Metanephros (tissue), 1 donor: ENCODE measurements around the gene FCER1G. TPM values are rescaled to one million over a fixed set of nuclear protein-coding genes. Genes with fewer than 3 reads are reported as not detected.

Experiments
- total RNA-seq: library from RNA; depleted of rRNA; stranded (reverse); fragments of >200 nt; gene quantifications from one replicate; pipeline ENCODE4 v1.2.3, GENCODE V29; 2014

The FCER1G gene
- total RNA-seq, result 21.9 TPM

DNA sequence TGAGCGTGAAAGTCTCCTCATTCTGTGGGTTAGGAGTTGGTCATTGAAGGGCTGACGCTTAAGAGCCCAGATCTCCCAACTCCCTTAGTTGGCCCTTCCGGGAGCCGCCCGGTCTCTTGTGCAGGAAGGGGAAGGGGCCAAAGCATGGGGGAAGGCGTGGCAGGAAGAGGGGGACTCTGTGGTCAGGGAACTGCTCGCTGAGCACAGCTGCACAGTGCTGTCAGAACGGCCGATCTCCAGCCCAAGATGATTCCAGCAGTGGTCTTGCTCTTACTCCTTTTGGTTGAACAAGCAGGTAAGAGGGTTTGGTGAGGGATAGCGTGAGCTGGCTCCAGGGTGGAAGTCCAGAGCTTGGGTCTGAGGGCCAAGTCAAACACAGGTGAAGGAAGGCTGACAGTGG lies at the start of gene FCER1G:
FCER1G (plus strand) TSS at position 220 of the 400 bp plus-strand sequence; CDS start at position 247, 27 bp downstream.

DNA sequence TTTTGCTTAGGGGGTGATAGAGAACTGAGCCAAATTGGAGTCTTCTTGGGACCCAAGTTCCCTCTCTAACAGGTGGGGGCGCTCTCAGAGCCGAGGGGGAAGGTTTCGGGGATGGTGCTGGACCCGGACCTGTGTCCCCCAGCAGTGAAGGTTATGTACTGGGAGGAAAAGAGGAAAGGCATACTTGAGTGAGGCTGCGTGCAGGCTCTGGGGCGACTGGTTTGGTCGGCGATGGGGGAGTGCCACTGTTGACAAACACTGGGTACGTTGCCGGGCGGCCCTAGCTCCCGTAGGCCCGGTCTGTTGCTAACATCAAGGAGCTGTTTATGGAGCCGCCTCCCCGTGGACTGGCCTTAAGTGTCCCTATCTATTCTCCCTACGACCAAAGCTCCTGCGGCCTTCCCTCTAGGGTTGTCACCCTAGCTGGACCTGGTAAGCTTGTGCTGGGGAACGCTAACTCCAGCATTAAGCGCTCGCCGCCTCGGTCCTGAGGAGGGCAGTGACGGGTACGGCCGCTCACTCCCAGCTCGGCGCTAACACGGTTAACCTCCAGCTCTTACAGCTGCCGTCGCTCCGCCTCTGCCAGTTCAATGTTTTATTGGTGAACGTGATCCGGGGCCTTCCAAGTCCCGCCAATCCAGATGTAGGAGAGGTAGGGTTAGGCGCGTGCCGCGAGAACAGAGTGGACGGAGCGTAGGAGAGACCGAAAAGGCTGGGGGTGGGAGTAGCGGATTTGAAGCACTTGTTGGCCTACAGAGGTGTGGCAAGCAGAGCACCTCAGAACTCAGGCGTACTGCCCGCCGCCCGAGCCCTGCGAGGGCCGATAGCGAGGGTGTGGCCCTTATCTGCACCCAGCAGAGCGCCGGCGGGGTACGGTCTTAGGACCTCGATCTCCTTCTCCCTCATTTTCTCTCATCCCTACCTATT lies 49.1 kb upstream of the FCER1G start, which contains the start of gene PPOX:
PPOX (plus strand) TSS at position 685 of the 927 bp plus-strand sequence. CDS start 422 bp downstream, outside the sequence.

DNA sequence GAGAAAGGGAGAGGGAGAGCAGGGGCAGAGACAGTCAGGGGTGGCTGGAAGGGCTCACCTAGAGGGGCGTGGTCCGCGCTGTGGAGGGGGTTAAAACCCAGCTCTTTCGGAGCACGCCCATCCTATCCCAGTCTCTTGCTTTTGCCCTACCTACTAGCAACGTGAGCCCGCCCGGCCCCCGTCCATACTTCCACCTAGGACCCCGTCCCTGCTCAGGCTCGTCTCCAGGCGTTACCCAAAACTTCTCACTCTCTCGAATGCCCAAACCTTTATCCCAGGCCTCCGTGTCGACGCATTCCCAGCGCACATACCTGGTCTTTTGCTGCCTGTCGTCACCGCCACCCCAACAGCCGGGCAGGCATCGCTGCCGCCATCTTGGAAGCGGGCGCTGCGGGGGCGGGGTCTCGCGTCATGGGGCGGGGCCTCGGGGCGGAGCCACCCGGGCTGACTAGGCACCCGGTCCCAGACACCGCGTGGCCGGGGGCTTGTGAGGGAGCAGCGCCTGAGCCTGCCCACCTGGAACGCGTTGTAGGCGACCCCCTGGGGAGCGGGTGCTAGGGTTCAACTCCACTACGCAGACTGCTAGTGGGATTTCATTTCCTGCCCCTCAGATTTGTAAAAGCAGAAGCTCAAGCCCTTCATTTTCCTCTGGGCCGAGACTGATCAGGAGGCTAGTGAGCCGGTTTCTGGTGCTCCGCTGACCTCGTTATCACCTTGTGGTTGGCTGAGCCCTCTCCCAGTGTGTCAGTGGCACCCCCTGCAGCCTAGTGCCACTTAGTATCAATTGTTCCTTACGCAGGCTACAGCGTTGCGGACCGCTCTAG lies 37.8 kb upstream of the FCER1G start, which contains the start of gene B4GALT3:
B4GALT3 (minus strand) TSS at position 396 of the 824 bp plus-strand sequence. CDS start 1,447 bp downstream, outside the sequence.

DNA sequence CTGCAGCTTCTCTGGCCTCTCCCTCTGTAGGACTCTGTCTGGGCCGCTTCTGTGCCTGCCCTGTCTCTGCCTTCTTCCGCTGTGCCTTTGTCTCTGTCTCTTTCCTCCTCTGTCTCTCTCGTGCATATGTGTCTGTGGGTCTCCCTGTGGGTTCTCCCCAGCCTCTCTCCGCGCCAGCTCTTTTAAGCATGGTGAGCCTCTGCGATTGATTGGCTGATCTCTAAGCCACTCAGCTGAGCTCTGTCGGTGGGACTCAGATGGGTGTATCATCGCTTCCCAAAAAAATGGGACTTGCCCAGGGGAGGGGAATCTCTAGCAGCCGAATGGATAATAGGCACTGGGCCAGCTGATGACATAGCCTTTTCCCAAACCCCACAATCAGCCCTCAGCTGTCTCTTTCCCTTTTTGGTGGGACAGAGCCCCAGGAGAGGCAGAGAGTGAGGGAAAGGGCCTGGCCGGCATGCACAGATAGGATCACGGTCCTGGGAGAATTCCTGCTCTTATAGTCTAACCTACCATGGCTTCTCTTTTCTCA lies 16.1 kb upstream of the FCER1G start, which contains the start of gene ADAMTS4:
ADAMTS4 (minus strand) TSS at position 158 of the 535 bp plus-strand sequence. CDS start 427 bp downstream, outside the sequence.

DNA sequence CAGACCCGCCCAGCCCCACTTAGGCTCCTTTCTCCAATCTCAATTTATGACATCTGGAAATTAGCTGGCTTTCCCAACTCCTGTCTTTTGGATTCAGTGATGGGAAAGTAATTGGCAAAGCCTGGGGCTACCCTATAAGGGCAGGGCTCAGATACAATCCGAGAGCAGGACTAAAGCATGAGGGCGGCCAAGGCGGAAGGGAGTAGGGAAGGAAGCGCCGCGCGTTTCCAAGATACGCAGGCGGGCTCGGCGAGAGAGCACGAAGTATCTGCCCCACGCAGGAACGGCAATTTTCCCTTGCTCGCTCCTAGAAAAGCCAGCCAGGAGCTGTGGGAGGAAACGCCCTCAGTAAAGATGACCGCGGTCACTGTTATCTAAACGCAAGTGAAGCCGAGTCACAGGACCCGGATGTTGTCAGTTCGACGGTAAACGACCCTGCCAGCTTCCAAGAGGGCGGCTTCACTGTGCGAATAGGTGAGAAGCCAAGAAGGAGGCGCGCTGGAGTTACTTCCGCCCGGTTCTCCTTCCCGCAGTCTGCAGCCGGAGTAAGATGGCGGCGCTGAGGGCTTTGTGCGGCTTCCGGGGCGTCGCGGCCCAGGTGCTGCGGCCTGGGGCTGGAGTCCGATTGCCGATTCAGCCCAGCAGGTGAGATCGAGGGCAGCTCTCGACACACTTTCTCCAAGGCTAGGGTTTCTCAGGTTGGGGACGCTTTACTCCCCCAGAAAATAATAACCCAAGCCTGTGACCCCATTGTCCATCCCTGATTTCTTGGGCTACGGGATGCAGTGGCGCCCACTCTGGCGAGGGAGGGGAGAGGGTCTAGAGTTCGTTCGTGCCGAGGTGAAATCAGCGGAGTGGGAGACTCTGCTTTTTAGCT lies 13.0 kb upstream of the FCER1G start, which contains the start of gene NDUFS2:
NDUFS2 (plus strand) TSS at position 532 of the 877 bp plus-strand sequence; CDS start at position 551, 19 bp downstream.

DNA sequence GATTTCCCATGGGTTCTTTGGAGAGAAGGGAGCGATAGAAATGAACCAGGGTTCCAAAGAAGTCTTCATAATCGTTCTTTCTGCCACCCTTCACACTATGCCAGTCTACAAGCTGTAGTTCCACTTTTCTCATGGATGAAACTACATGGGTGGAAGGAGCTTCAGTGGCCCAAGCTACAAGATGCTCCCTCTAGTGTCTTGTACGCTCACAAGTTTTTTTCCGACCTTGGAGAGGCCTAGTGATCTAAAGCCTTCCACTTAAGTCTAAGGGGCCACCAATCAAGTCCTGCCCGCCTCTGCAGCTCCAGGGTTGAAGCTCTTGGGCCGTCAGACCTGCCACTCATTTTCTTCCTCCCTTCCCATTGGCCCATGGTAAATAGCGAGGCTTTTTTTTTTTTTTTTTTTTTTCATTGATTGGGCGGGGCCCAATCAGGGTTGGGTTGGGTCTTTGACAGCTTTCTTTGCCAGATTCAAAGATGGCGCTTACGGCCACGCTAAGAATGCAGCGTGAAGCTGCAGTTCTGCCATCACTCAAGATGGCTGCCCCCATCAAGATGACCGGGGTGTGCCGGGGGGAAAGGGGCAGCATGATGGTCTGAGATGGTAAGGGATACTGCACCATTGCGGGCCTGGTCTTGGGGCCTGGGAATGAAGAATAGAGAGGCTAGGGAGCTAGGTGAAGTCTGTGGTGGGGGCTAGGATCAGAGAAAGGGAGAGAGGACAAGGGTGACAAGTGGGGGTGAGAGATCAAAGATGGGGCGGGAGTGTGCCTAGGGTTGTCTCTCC lies 10.6 kb downstream of the FCER1G start, which contains the start of gene TOMM40L:
TOMM40L (plus strand) TSS at position 527 of the 786 bp plus-strand sequence. CDS start 430 bp downstream, outside the sequence.

DNA sequence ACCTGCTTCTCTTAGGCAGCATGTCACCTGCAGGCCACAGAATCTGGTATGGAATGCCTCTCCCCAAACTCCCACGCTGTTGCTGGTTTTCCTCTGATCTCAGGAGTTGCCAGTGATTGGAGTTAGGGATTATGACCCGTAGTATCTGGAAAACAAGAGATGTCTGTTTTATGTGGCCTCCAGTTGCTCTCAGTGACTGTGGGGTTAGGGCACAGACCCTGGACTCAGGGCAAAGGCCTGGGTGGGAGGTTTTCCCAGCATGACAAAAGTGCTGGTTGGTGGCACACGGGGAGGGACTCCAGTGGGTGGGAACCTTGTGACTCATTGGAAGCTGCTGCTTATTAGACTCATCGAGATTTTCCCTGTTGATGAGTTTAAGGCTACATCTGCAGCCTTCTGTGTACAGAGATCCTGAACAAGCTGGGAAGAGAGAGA lies 23.0 kb downstream of the FCER1G start, which contains the start of gene NR1I3:
NR1I3 (minus strand) TSS at position 165 of the 435 bp plus-strand sequence. CDS start 1,638 bp downstream, outside the sequence.

DNA sequence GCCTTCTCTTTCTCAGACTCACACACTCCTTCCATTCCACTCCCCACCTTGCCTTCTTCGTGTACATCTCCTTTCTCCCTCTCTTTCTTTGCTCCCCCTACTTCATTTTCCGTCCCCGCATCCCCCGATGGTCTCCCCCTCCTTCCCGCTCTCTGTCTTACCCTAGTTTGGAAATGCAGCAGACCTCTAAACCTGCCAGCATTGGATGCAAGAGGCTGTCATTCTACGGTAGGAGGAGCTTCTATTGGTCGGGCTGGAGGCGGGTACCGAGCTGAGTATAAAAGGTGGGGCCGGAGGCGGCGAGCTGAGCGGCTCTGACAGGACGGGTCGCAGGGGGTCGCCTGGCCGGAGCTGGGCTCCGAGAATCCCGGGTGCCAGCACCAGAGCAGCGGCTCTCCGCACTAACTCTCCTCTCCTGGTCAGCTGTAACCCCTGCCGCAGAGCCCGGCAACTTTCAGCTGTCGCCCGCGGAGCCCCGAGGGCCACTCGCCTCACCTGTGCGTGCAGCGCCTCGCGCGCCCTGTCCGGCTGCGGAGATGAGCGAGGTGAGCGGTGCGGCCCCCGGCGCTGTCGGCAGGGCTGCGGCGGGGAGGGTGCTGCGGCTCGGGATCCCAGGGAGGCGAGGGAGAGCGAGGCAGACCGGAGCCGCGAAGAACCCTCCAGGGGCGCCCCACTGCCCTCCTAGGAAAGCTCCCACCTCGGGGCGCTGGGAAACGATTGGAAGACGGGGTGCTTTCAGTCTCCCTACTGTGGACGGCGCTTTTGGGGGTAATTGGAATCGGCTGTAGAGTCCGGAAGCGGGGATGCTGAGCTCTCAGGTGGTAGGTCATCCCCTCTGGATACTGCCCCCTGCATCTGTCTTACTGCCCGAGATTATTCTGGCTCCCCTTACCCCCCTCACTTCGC lies 43.6 kb downstream of the FCER1G start, which contains the start of gene PCP4L1:
PCP4L1 (plus strand) TSS at position 307 of the 906 bp plus-strand sequence; CDS start at position 537, 230 bp downstream.

Other genes with a start within 250 kb of the FCER1G start
- gene F11R, start 194.1 kb upstream of the FCER1G start, total RNA-seq, result 96.5 TPM
- 56.5 TPM for gene TSTD1, start 176.3 kb upstream of the FCER1G start, total RNA-seq
- gene USF1, start 169.3 kb upstream of the FCER1G start, total RNA-seq, result 63.2 TPM
- 5.5 TPM for gene ARHGAP30, start 145.4 kb upstream of the FCER1G start, total RNA-seq
- gene NECTIN4, start 125.7 kb upstream of the FCER1G start, total RNA-seq, result 6.3 TPM
- 10.7 TPM for gene KLHDC9, start 116.9 kb upstream of the FCER1G start, total RNA-seq
- 16.2 TPM for gene PFDN2, start 97.3 kb upstream of the FCER1G start, total RNA-seq
- gene NIT1, start 97.2 kb upstream of the FCER1G start, total RNA-seq, result 43.4 TPM
- gene DEDD, start 82.6 kb upstream of the FCER1G start, total RNA-seq, result 22.9 TPM
- gene UFC1, start 61.3 kb upstream of the FCER1G start, total RNA-seq, result 58.5 TPM
- 27.8 TPM for gene USP21, start 55.8 kb upstream of the FCER1G start, total RNA-seq
- gene PPOX, start 48.9 kb upstream of the FCER1G start, total RNA-seq, result 26.1 TPM
- gene B4GALT3, start 37.8 kb upstream of the FCER1G start, total RNA-seq, result 40.8 TPM
- gene ADAMTS4, start 16.2 kb upstream of the FCER1G start, total RNA-seq, result 1.3 TPM
- gene NDUFS2, start 12.9 kb upstream of the FCER1G start, total RNA-seq, result 161 TPM
- gene APOA2, start 8.3 kb downstream of the FCER1G start, total RNA-seq, result 0.70 TPM
- 13.1 TPM for gene TOMM40L, start 10.8 kb downstream of the FCER1G start, total RNA-seq
- gene NR1I3, start 22.9 kb downstream of the FCER1G start, total RNA-seq, result 0.23 TPM
- 1.3 TPM for gene PCP4L1, start 43.5 kb downstream of the FCER1G start, total RNA-seq
- gene MPZ, start 94.7 kb downstream of the FCER1G start, total RNA-seq, result 8.2 TPM
- 104 TPM for gene SDHC, start 99.1 kb downstream of the FCER1G start, total RNA-seq
- 0.82 TPM for gene CFAP126, start 152.6 kb downstream of the FCER1G start, total RNA-seq